CD4-positive, CD25-positive, alpha-beta regulatory T cell (primary cell): Measurements from ENCODE around the gene SEC24B. TPM values are rescaled to one million over a fixed set of nuclear protein-coding genes. Genes with fewer than 3 reads are reported as not detected.

Source experiments
- ATAC-seq, 2 donors: fragments of 150-1000 bp; cut with Tn5 transposase; one replicate each; pipeline ENCODE4 v1.10.0; 2021; ENCODE audit warnings: low read depth in 2 of 2, moderate number of reproducible peaks in 2 of 2, moderate library complexity in 1 of 2
- DNase-seq, 3 donors: peaks; one replicate each; pipeline versions ENCODE4 v3.0.0 to v3.0.0-alpha.2; 2012 to 2022; ENCODE audit warnings: mixed read lengths in 1 of 3
- H3K27ac ChIP-seq: one replicate; pipeline ENCODE4 v1.7.0; 2013; ENCODE audit warnings: mild to moderate bottlenecking, low read length; ENCODE audit not compliant: insufficient read depth, poor library complexity, severe bottlenecking
- H3K27me3 ChIP-seq: one replicate; pipeline ENCODE4 v1.7.0; 2013; ENCODE audit warnings: low read length; ENCODE audit not compliant: control insufficient read depth, insufficient read depth
- H3K36me3 ChIP-seq: one replicate; pipeline ENCODE4 v1.7.0; 2013; ENCODE audit warnings: mild to moderate bottlenecking, low read length, moderate library complexity; ENCODE audit not compliant: control insufficient read depth, insufficient read depth
- H3K4me1 ChIP-seq: 2 replicates; pipeline ENCODE4 v1.7.0; 2013; ENCODE audit warnings: mild to moderate bottlenecking, low read length; ENCODE audit not compliant: insufficient read depth, control insufficient read depth, poor library complexity, severe bottlenecking
- H3K4me3 ChIP-seq: one replicate; pipeline ENCODE4 v1.7.0; 2013; ENCODE audit warnings: low read depth, mild to moderate bottlenecking, low read length, moderate library complexity
- H3K9me3 ChIP-seq, 2 experiments: 1 replicate in 1 of 2; 2 replicates in 1 of 2; pipeline ENCODE4 v1.7.0; 2013; ENCODE audit warnings: low read length in 2 of 2, mild to moderate bottlenecking in 1 of 2, moderate library complexity in 1 of 2; ENCODE audit not compliant: control insufficient read depth in 2 of 2
- H3K27ac Mint-ChIP-seq, 3 donors: one replicate each; pipeline ENCODE4 v1.8.0; 2020 to 2022; ENCODE audit warnings: mild to moderate bottlenecking in 3 of 3, mixed read lengths in 3 of 3, moderate library complexity in 2 of 3
- H3K27me3 Mint-ChIP-seq: one replicate; pipeline ENCODE4 v1.8.0; 2022; ENCODE audit warnings: mild to moderate bottlenecking, mixed read lengths
- H3K36me3 Mint-ChIP-seq: one replicate; pipeline ENCODE4 v1.8.0; 2020; ENCODE audit warnings: mixed read lengths
- H3K4me1 Mint-ChIP-seq, 4 donors: one replicate each; pipeline ENCODE4 v1.8.0; 2020 to 2022; ENCODE audit warnings: mixed read lengths in 4 of 4, mild to moderate bottlenecking in 1 of 4
- H3K4me3 Mint-ChIP-seq, 4 donors: one replicate each; pipeline ENCODE4 v1.8.0; 2020 to 2022; ENCODE audit warnings: mild to moderate bottlenecking in 4 of 4, mixed read lengths in 4 of 4, moderate library complexity in 3 of 4
- H3K9me3 Mint-ChIP-seq, 7 donors: one replicate each; pipeline ENCODE4 v1.8.0; 2020 to 2022; ENCODE audit warnings: mixed read lengths in 7 of 7, mild to moderate bottlenecking in 3 of 7, moderate library complexity in 2 of 7
- polyA plus RNA-seq, 4 donors: library from polyadenylated mRNA; unstranded; fragments of 300-500 nt; fragmentation: Illumina TruSeq; gene quantifications; one replicate each; pipeline ENCODE4 v1.2.3, GENCODE V29; 2021
- total RNA-seq: library from RNA; stranded (reverse); gene quantifications from one replicate; pipeline ENCODE4 v1.2.3, GENCODE V29; 2022

SEC24B gene
- total and polyA plus RNA-seq, 5 donors from 2014 or later: 11.3 to 42.7 (median 16.6) TPM

- ATAC-seq (no peak), DNase-seq (no peak)
- no peaks in the 10 kb centered on the region for H3K4me1 ChIP-seq
- Mint-ChIP-seq H3K4me3 (no peak overlapping the region), H3K27ac (peak overlapping the region in 2 of 3 donors; percentile 28 to 81), H3K4me1 (peaks cover 17 to 45% (median 33%) of the 10 kb centered on the region in 4 donors), H3K9me3 (no peaks in the 10 kb centered on the region), H3K36me3 (peaks cover 35% of the 10 kb centered on the region), H3K27me3 (no peaks in the 10 kb centered on the region)
- H3K27me3 ChIP-seq: no peaks in the 10 kb centered on the region
- H3K4me3 ChIP-seq: no peak overlapping the region
- no peak overlapping the region for H3K27ac ChIP-seq
- peaks cover 29% of the 10 kb centered on the region for H3K36me3 ChIP-seq
- no peaks in the 10 kb centered on the region for H3K9me3 ChIP-seq
Observed at GRCh38 chr4:109486007-109486406, 52.4 kb downstream of the SEC24B start.

- Mint-ChIP-seq H3K27me3 (no peaks in the 10 kb centered on the region), H3K36me3 (peaks cover 52% of the 10 kb centered on the region), H3K9me3 (no peaks in the 10 kb centered on the region), H3K4me1 (peaks cover 8 to 15% (median 13%) of the 10 kb centered on the region in 4 donors), H3K27ac (no peak overlapping the region), H3K4me3 (no peak overlapping the region)
- H3K27ac ChIP-seq: no peak overlapping the region
- H3K36me3 ChIP-seq: peaks cover 53% of the 10 kb centered on the region
- no peak overlapping the region for H3K4me3 ChIP-seq
- H3K9me3 ChIP-seq: no peaks in the 10 kb centered on the region
- DNase-seq (no peak), ATAC-seq (no peak)
- no peaks in the 10 kb centered on the region for H3K4me1 ChIP-seq
- H3K27me3 ChIP-seq: no peaks in the 10 kb centered on the region
Observed at GRCh38 chr4:109494563-109494962, 60.9 kb downstream of the SEC24B start.

GRCh38 chr4:109495514-109495913 is 61.9 kb downstream of the SEC24B start:
- H3K27me3 Mint-ChIP-seq: no peaks in the 10 kb centered on the region
- H3K36me3 Mint-ChIP-seq: peaks cover 55% of the 10 kb centered on the region
- H3K27ac Mint-ChIP-seq: no peak overlapping the region
- no peaks in the 10 kb centered on the region for H3K9me3 Mint-ChIP-seq
- H3K9me3 ChIP-seq: no peaks in the 10 kb centered on the region
- peaks cover 8 to 13% (median 9%) of the 10 kb centered on the region in 4 donors for H3K4me1 Mint-ChIP-seq
- no peaks in the 10 kb centered on the region for H3K4me1 ChIP-seq
- no peak overlapping the region for H3K4me3 ChIP-seq
- no peaks in the 10 kb centered on the region for H3K27me3 ChIP-seq
- H3K27ac ChIP-seq: no peak overlapping the region
- ATAC-seq (no peak), DNase-seq (no peak)
- H3K4me3 Mint-ChIP-seq: no peak overlapping the region
- H3K36me3 ChIP-seq: peaks cover 55% of the 10 kb centered on the region

- no peaks in the 10 kb centered on the region for H3K27me3 ChIP-seq
- Mint-ChIP-seq H3K4me1 (peaks cover 1 to 7% (median 5%) of the 10 kb centered on the region in 4 donors), H3K36me3 (peaks cover 56% of the 10 kb centered on the region), H3K4me3 (no peak overlapping the region), H3K9me3 (no peaks in the 10 kb centered on the region), H3K27me3 (no peaks in the 10 kb centered on the region), H3K27ac (peak overlapping the region in 2 of 3 donors; percentile 57 to 75)
- no peaks in the 10 kb centered on the region for H3K4me1 ChIP-seq
- H3K4me3 ChIP-seq: no peak overlapping the region
- DNase-seq (no peak), ATAC-seq (no peak)
- H3K36me3 ChIP-seq: peaks cover 62% of the 10 kb centered on the region
- no peak overlapping the region for H3K27ac ChIP-seq
- no peaks in the 10 kb centered on the region for H3K9me3 ChIP-seq
Observed at GRCh38 chr4:109496875-109497274, 63.3 kb downstream of the SEC24B start.

- DNase-seq (no peak), ATAC-seq (no peak)
- H3K36me3 Mint-ChIP-seq: peaks cover 57% of the 10 kb centered on the region
- Histone ChIP-seq H3K36me3 (peaks cover 64% of the 10 kb centered on the region), H3K27me3 (no peaks in the 10 kb centered on the region), H3K4me3 (no peak overlapping the region), H3K27ac (no peak overlapping the region), H3K9me3 (no peaks in the 10 kb centered on the region), H3K4me1 (no peaks in the 10 kb centered on the region)
- H3K9me3 Mint-ChIP-seq: no peaks in the 10 kb centered on the region
- peaks cover 0 to 10% (median 7%) of the 10 kb centered on the region in 4 donors for H3K4me1 Mint-ChIP-seq
- no peaks in the 10 kb centered on the region for H3K27me3 Mint-ChIP-seq
- H3K27ac Mint-ChIP-seq: no peak overlapping the region
- H3K4me3 Mint-ChIP-seq: no peak overlapping the region
Observed at GRCh38 chr4:109497511-109497910, 63.9 kb downstream of the SEC24B start.

- no peak overlapping the region for H3K4me3 ChIP-seq
- H3K27ac ChIP-seq: no peak overlapping the region
- DNase-seq (no peak), ATAC-seq (no peak)
- H3K27me3 ChIP-seq: no peaks in the 10 kb centered on the region
- Mint-ChIP-seq H3K27ac (no peak overlapping the region), H3K4me3 (no peak overlapping the region), H3K9me3 (no peaks in the 10 kb centered on the region), H3K27me3 (no peaks in the 10 kb centered on the region), H3K36me3 (peaks cover 60% of the 10 kb centered on the region), H3K4me1 (peaks cover 0 to 19% (median 9%) of the 10 kb centered on the region in 4 donors)
- no peaks in the 10 kb centered on the region for H3K4me1 ChIP-seq
- H3K36me3 ChIP-seq: peaks cover 59% of the 10 kb centered on the region
- no peaks in the 10 kb centered on the region for H3K9me3 ChIP-seq
Observed at GRCh38 chr4:109499513-109499912, 65.9 kb downstream of the SEC24B start.

GRCh38 chr4:109506890-109507289 is 73.3 kb downstream of the SEC24B start:
- no peak overlapping the region for H3K27ac ChIP-seq
- Mint-ChIP-seq H3K36me3 (peaks cover 41% of the 10 kb centered on the region), H3K4me3 (no peak overlapping the region), H3K9me3 (no peaks in the 10 kb centered on the region), H3K27ac (no peak overlapping the region), H3K27me3 (no peaks in the 10 kb centered on the region), H3K4me1 (peaks cover 0 to 20% (median 10%) of the 10 kb centered on the region in 4 donors)
- no peaks in the 10 kb centered on the region for H3K4me1 ChIP-seq
- H3K9me3 ChIP-seq: no peaks in the 10 kb centered on the region
- H3K4me3 ChIP-seq: no peak overlapping the region
- DNase-seq (no peak), ATAC-seq (no peak)
- no peaks in the 10 kb centered on the region for H3K27me3 ChIP-seq
- peaks cover 60% of the 10 kb centered on the region for H3K36me3 ChIP-seq

- no peaks in the 10 kb centered on the region for H3K4me1 ChIP-seq
- Mint-ChIP-seq H3K27ac (peak overlapping the region in 1 of 3 donors; percentile 28), H3K27me3 (no peaks in the 10 kb centered on the region), H3K9me3 (peaks cover 0 to 2% (median 0%) of the 10 kb centered on the region in 7 donors), H3K36me3 (peaks cover 33% of the 10 kb centered on the region), H3K4me3 (no peak overlapping the region), H3K4me1 (peaks cover 0 to 6% (median 4%) of the 10 kb centered on the region in 4 donors)
- DNase-seq (no peak), ATAC-seq (no peak)
- no peaks in the 10 kb centered on the region for H3K9me3 ChIP-seq
- no peak overlapping the region for H3K27ac ChIP-seq
- no peaks in the 10 kb centered on the region for H3K27me3 ChIP-seq
- no peak overlapping the region for H3K4me3 ChIP-seq
- peaks cover 66% of the 10 kb centered on the region for H3K36me3 ChIP-seq
Observed at GRCh38 chr4:109510687-109511086, 77.1 kb downstream of the SEC24B start.
